Tibial nerve (tissue), 4 donors: ENCODE measurements around the gene CDH4. TPM values are rescaled to one million over a fixed set of nuclear protein-coding genes. Genes with fewer than 3 reads are reported as not detected.

Experiments
- DNase-seq, 2 donors: peaks; one replicate each; pipeline ENCODE4 v3.0.0-alpha.2; 2019; ENCODE audit warnings: low spot score in 2 of 2
- H3K27ac ChIP-seq, 4 donors: fragments of 200-600 bp; sonication (generic) in 3 of 4; one replicate each; pipeline ENCODE4 v1.5.1; 2017 to 2019; ENCODE audit warnings: mild to moderate bottlenecking in 1 of 4
- H3K27me3 ChIP-seq, 2 donors: fragments of 200-600 bp; sonication (generic) in 1 of 2; one replicate each; pipeline versions ENCODE4 v1.5.1 to v1.6.0; 2017 to 2019
- H3K36me3 ChIP-seq, 3 donors: fragments of 200-600 bp; sonication (generic); one replicate each; pipeline ENCODE4 v1.5.1; 2018 to 2019
- H3K4me1 ChIP-seq, 4 donors: fragments of 200-600 bp; sonication (generic) in 3 of 4; one replicate each; pipeline ENCODE4 v1.5.1; 2017 to 2019
- H3K4me3 ChIP-seq, 4 donors: fragments of 200-600 bp; sonication (generic) in 3 of 4; one replicate each; pipeline ENCODE4 v1.5.1; 2017 to 2019; ENCODE audit warnings: mild to moderate bottlenecking in 1 of 4, moderate library complexity in 1 of 4
- H3K9me3 ChIP-seq, 4 donors: fragments of 200-600 bp; sonication (generic) in 3 of 4; one replicate each; pipeline ENCODE4 v1.5.1; 2017 to 2019
- CTCF ChIP-seq, 5 experiments: fragments of 200-600 bp in 3 of 5; fragments of 450-650 bp in 2 of 5; sonication (generic) in 3 of 5; IDR thresholded peaks; one replicate each; pipeline ENCODE4 v1.5.1; 2016 to 2019; ENCODE audit warnings: antibody characterized with exemption in 5 of 5, mild to moderate bottlenecking in 3 of 5, moderate library complexity in 2 of 5
- EP300 ChIP-seq, 2 donors: sonication (generic); formaldehyde crosslinking; IDR thresholded peaks; one replicate each; pipeline ENCODE4 v1.6.1; 2017; ENCODE audit warnings: antibody characterized with exemption in 2 of 2, mild to moderate bottlenecking in 1 of 2
- POLR2A ChIP-seq, 2 donors: fragments of 450-650 bp; IDR thresholded peaks; one replicate each; pipeline ENCODE4 v1.6.1; 2017; ENCODE audit warnings: antibody characterized with exemption in 2 of 2, mild to moderate bottlenecking in 2 of 2, moderate library complexity in 2 of 2
- WGBS, 2 donors: methylation state at CpG; one replicate each; pipeline ENCODE4 v1.1.5; 2018; 5-methylcytosine and 5-hydroxymethylcytosine counted together
- total RNA-seq, 4 donors: library from RNA; depleted of rRNA; stranded (reverse); fragments of >200 nt; gene quantifications; one replicate each; pipeline ENCODE4 v1.1.0, GENCODE V29; 2016

The CDH4 gene
- total RNA-seq, 4 donors from 2014 or later, result 0.78 to 2.3 (median 1.0) TPM

- DNase-seq, result no peak
- no peaks in the 10 kb centered on the region for H3K27me3 ChIP-seq
- H3K27ac ChIP-seq, result no peak overlapping the region
- no peak overlapping the region for H3K4me3 ChIP-seq
- WGBS, 2 donors, result 73 to 74% methylated on average over 33 of the region's 33 CpGs
- H3K4me1 ChIP-seq, result no peaks in the 10 kb centered on the region
- peaks cover 0 to 5% (median 0%) of the 10 kb centered on the region in 4 donors for H3K9me3 ChIP-seq
- H3K36me3 ChIP-seq, result no peaks in the 10 kb centered on the region
- TF ChIP-seq EP300 (IDR thresholded peaks at IDR 0.05) (no peak), CTCF (IDR thresholded peaks at IDR 0.05) (no peak)
These were observed 43.9 kb downstream of the CDH4 start for GRCh38 chr20:61295682-61296628.

- Histone ChIP-seq H3K9me3 (peaks cover 0 to 5% (median 0%) of the 10 kb centered on the region in 4 donors), H3K4me3 (no peak overlapping the region), H3K36me3 (no peaks in the 10 kb centered on the region), H3K27ac (no peak overlapping the region), H3K27me3 (no peaks in the 10 kb centered on the region), H3K4me1 (no peaks in the 10 kb centered on the region)
- TF ChIP-seq EP300 (IDR thresholded peaks at IDR 0.05) (no peak), POLR2A (IDR thresholded peaks at IDR 0.05) (no peak), CTCF (IDR thresholded peaks at IDR 0.05) (no peak)
- WGBS, 2 donors, result 84 to 87% methylated on average over 14 of the region's 14 CpGs
- DNase-seq, result no peak
These were observed 44.6 kb downstream of the CDH4 start for GRCh38 chr20:61296629-61297019.

GRCh38 chr20:61297491-61297890 is 45.4 kb downstream of the CDH4 start:
- peaks cover 0 to 5% (median 0%) of the 10 kb centered on the region in 4 donors for H3K9me3 ChIP-seq
- WGBS, 2 donors, result 88 to 91% methylated on average over 16 of the region's 16 CpGs
- H3K4me1 ChIP-seq, result no peaks in the 10 kb centered on the region
- no peak overlapping the region for H3K27ac ChIP-seq
- H3K36me3 ChIP-seq, result no peaks in the 10 kb centered on the region
- TF ChIP-seq POLR2A (IDR thresholded peaks at IDR 0.05) (no peak), CTCF (IDR thresholded peaks at IDR 0.05) (no peak), EP300 (IDR thresholded peaks at IDR 0.05) (no peak)
- no peaks in the 10 kb centered on the region for H3K27me3 ChIP-seq
- H3K4me3 ChIP-seq, result no peak overlapping the region
- DNase-seq, result no peak

GRCh38 chr20:61297986-61298385 is 45.9 kb downstream of the CDH4 start:
- TF ChIP-seq CTCF (IDR thresholded peaks at IDR 0.05), result no peak
- TF ChIP-seq POLR2A (IDR thresholded peaks at IDR 0.05), result no peak
- TF ChIP-seq EP300 (IDR thresholded peaks at IDR 0.05), result no peak
- 86 to 93% methylated on average over 15 to 17 of the region's 17 CpGs for WGBS, 2 donors
- H3K9me3 ChIP-seq, result peaks cover 0 to 5% (median 0%) of the 10 kb centered on the region in 4 donors

GRCh38 chr20:61298661-61299060 is 46.6 kb downstream of the CDH4 start:
- no peaks in the 10 kb centered on the region for H3K36me3 ChIP-seq
- WGBS, 2 donors, result 79 to 86% methylated on average over 6 of the region's 6 CpGs
- no peak for TF ChIP-seq EP300 (IDR thresholded peaks at IDR 0.05)
- TF ChIP-seq POLR2A (IDR thresholded peaks at IDR 0.05), result no peak
- no peak for TF ChIP-seq CTCF (IDR thresholded peaks at IDR 0.05)

More at GRCh38 chr20:61297986-61298385, 45.9 kb downstream of the CDH4 start:
- Histone ChIP-seq H3K27me3 (no peaks in the 10 kb centered on the region), H3K4me1 (no peaks in the 10 kb centered on the region), H3K36me3 (no peaks in the 10 kb centered on the region), H3K4me3 (no peak overlapping the region), H3K27ac (no peak overlapping the region)
- no peak for DNase-seq

More at GRCh38 chr20:61298661-61299060, 46.6 kb downstream of the CDH4 start:
- Histone ChIP-seq H3K4me1 (no peaks in the 10 kb centered on the region), H3K27ac (no peak overlapping the region), H3K27me3 (no peaks in the 10 kb centered on the region), H3K9me3 (peaks cover 0 to 5% (median 0%) of the 10 kb centered on the region in 4 donors), H3K4me3 (no peak overlapping the region)
- no peak for DNase-seq
